Neural crest cell (in vitro differentiated cells): ENCODE measurements around the gene WDR17. TPM values are rescaled to one million over a fixed set of nuclear protein-coding genes. Genes with fewer than 3 reads are reported as not detected.

ENCODE experiments used
- DNase-seq: peaks from one replicate; pipeline ENCODE4 v3.0.0; 2021; ENCODE audit warnings: low read depth, mixed read lengths, low spot score
- H3K27ac Mint-ChIP-seq: one replicate; pipeline ENCODE4 v1.8.0; 2021; ENCODE audit warnings: mild to moderate bottlenecking, mixed read lengths; ENCODE audit not compliant: unreplicated experiment
- H3K27me3 Mint-ChIP-seq: 2 replicates; pipeline ENCODE4 v1.8.0; 2021; ENCODE audit warnings: low read depth, mild to moderate bottlenecking, mixed read lengths
- H3K36me3 Mint-ChIP-seq: 2 replicates; pipeline ENCODE4 v1.8.0; 2021; ENCODE audit warnings: low read depth, mild to moderate bottlenecking, mixed read lengths
- H3K4me1 Mint-ChIP-seq: 2 replicates; pipeline ENCODE4 v1.8.0; 2021; ENCODE audit warnings: mixed read lengths
- H3K4me3 Mint-ChIP-seq: one replicate; pipeline ENCODE4 v1.8.0; 2021; ENCODE audit warnings: mild to moderate bottlenecking, mixed read lengths
- H3K9me3 Mint-ChIP-seq: 2 replicates; pipeline ENCODE4 v1.8.0; 2021; ENCODE audit warnings: mixed read lengths
- CTCF ChIP-seq: fragments of 200-600 bp; sonication (generic); conservative IDR thresholded peaks from 2 replicates; pipeline ENCODE4 v1.5.0; 2021; ENCODE audit warnings: antibody characterized with exemption, mild to moderate bottlenecking
- total RNA-seq: library from RNA; stranded (reverse); gene quantifications from 2 replicates; pipeline ENCODE4 v1.2.1, GENCODE V29; 2021

The WDR17 gene
- total RNA-seq, 1 donor from 2014 or later, result 8.7 TPM

DNA sequence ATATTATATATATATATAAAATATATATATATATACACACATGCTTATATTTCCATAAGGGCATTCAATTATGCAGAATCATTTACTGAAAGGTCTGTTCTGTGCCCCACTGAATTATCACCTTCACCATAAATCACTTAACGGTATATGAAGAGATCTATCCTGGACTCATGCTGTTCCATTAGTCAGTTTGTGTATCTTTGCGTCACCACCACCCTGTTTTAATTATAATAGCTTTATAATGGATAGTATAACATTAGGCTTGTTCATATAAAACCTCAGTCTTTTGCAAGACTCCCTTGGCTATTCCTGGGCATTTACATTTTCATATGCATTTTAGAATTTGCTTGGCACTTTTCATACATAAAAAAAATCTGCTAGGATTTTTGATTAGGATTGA, 19.1 kb downstream of the WDR17 start:
- Mint-ChIP-seq H3K4me1 (no peaks in the 10 kb centered on the region), H3K9me3 (no peaks in the 10 kb centered on the region), H3K27ac (no peak overlapping the region)

GRCh38 chr4:176090115-176090514, 24.5 kb downstream of the WDR17 start:
- no peaks in the 10 kb centered on the region for H3K27me3 Mint-ChIP-seq
- H3K27ac Mint-ChIP-seq, result no peak overlapping the region
- TF ChIP-seq CTCF, result no peak
- peaks cover 13% of the 10 kb centered on the region for H3K36me3 Mint-ChIP-seq
- no peak for DNase-seq
- peaks cover 9% of the 10 kb centered on the region for H3K9me3 Mint-ChIP-seq
- no peaks in the 10 kb centered on the region for H3K4me1 Mint-ChIP-seq
- no peak overlapping the region for H3K4me3 Mint-ChIP-seq

More for the DNA sequence above, 19.1 kb downstream of the WDR17 start:
- Mint-ChIP-seq H3K36me3 (peaks cover 2% of the 10 kb centered on the region), H3K4me3 (no peak overlapping the region), H3K27me3 (no peaks in the 10 kb centered on the region)
- no peak for TF ChIP-seq CTCF
- DNase-seq, result no peak

DNA sequence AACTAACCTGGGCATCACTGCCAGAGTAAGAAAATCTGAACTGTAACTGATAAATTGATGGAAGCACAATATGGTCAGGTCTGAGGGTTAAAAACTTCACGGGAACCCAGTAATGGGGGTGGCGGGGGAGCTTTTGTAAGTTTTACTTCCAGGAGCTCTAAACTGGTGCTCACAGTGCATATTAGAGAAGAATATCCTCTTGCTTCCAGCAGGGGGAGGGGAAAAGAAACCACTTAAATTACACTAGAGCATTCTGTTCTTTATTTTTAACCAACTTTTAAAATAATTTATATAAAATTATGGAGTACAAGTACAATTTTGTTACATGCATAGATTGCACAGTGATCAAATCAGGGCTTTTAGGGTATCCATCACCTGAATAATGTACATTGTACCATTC, 33.7 kb downstream of the WDR17 start:
- H3K27ac Mint-ChIP-seq, result no peak overlapping the region
- peaks cover 30% of the 10 kb centered on the region for H3K9me3 Mint-ChIP-seq
- H3K36me3 Mint-ChIP-seq, result peaks cover 25% of the 10 kb centered on the region
- DNase-seq, result no peak
- peak; percentile 47 for TF ChIP-seq CTCF
- H3K4me3 Mint-ChIP-seq, result no peak overlapping the region
- no peaks in the 10 kb centered on the region for H3K27me3 Mint-ChIP-seq
- peaks cover 9% of the 10 kb centered on the region for H3K4me1 Mint-ChIP-seq

GRCh38 chr4:176102414-176103063, 36.9 kb downstream of the WDR17 start:
- Mint-ChIP-seq H3K36me3 (peaks cover 22% of the 10 kb centered on the region), H3K9me3 (peaks cover 30% of the 10 kb centered on the region), H3K27ac (no peak overlapping the region), H3K27me3 (no peaks in the 10 kb centered on the region), H3K4me3 (no peak overlapping the region), H3K4me1 (peaks cover 9% of the 10 kb centered on the region)
- no peak for TF ChIP-seq CTCF
- no peak for DNase-seq

GRCh38 chr4:176107695-176108094, 42.1 kb downstream of the WDR17 start:
- H3K4me1 Mint-ChIP-seq, result no peaks in the 10 kb centered on the region
- no peaks in the 10 kb centered on the region for H3K27me3 Mint-ChIP-seq
- peaks cover 8% of the 10 kb centered on the region for H3K36me3 Mint-ChIP-seq
- H3K9me3 Mint-ChIP-seq, result peaks cover 8% of the 10 kb centered on the region
- no peak overlapping the region for H3K4me3 Mint-ChIP-seq
- no peak overlapping the region for H3K27ac Mint-ChIP-seq
- DNase-seq, result no peak
- no peak for TF ChIP-seq CTCF
